Psoas muscle (tissue), 8 donors: ENCODE data around the gene SPATS2L. TPM values are rescaled to one million over a fixed set of nuclear protein-coding genes. Genes with fewer than 3 reads are reported as not detected.

Experiments used
- ATAC-seq, 4 donors: fragments of 200-7000 bp; cut with Tn5 transposase; one replicate each; pipeline ENCODE4 v1.9.1; 2020; ENCODE audit warnings: moderate library complexity in 3 of 4, mild to moderate bottlenecking in 2 of 4
- DNase-seq, 2 donors: peaks; one replicate each; pipeline ENCODE4 v3.0.0-alpha.2; 2020
- H3K27ac ChIP-seq: fragments of 200-600 bp; one replicate; pipeline ENCODE4 v1.8.0; 2022
- H3K27me3 ChIP-seq, 3 donors: fragments of 200-600 bp in 1 of 3; one replicate each; pipeline versions ENCODE4 v1.6.1 to v1.8.0; 2013 to 2022; ENCODE audit warnings: low read length in 2 of 3, mild to moderate bottlenecking in 2 of 3, moderate library complexity in 1 of 3; ENCODE audit not compliant: insufficient read depth in 3 of 3
- H3K36me3 ChIP-seq, 2 donors: fragments of 200-600 bp in 1 of 2; one replicate each; pipeline versions ENCODE4 v1.6.1 to v1.8.0; 2013 to 2022; ENCODE audit warnings: low read depth in 1 of 2, mild to moderate bottlenecking in 1 of 2, moderate library complexity in 1 of 2; ENCODE audit not compliant: insufficient read depth in 1 of 2
- H3K4me1 ChIP-seq: fragments of 200-600 bp; one replicate; pipeline ENCODE4 v1.8.0; 2022
- H3K4me3 ChIP-seq: fragments of 200-600 bp; one replicate; pipeline ENCODE4 v1.8.0; 2022; ENCODE audit warnings: mild to moderate bottlenecking
- H3K9me3 ChIP-seq: fragments of 200-600 bp; one replicate; pipeline ENCODE4 v1.8.0; 2022
- CTCF ChIP-seq: fragments of 200-600 bp; IDR thresholded peaks from one replicate; pipeline ENCODE4 v1.8.0; 2022; ENCODE audit warnings: antibody characterized with exemption
- WGBS, 3 donors: extraction: QIAGEN DNeasy Blood & Tissue Kit; methylation state at CpG; one replicate each; pipeline versions ENCODE4 v1.1.6 to v1.1.7; 2013; 5-methylcytosine and 5-hydroxymethylcytosine counted together
- intact Hi-C, 2 donors: fragments of 100-400 bp; cut with DNase I; formaldehyde crosslinking; loops; one replicate each; pipeline versions ENCODE4 v1.11.0 to v1.14.2; 2022
- polyA plus RNA-seq, 3 donors: library from polyadenylated mRNA; stranded (reverse); fragments of 200-250 nt; gene quantifications; one replicate each; pipeline ENCODE4 v1.2.3, GENCODE V29; 2013
- total RNA-seq, 4 donors: library from RNA; stranded (reverse); fragmentation: NEBNext Ultra II Directional in 2 of 4; extraction: Animal tissue kit (Norgen Biotek cat#: 25700) in 2 of 4; gene quantifications; one replicate each; pipeline versions ENCODE4 v1.2.1 to v1.2.4, GENCODE V29; 2021 to 2023
- donor health status: healthy with polysubstance abuse.
- donor health status: DM: no; HTN: no; CAD: no; lungs with moderate emphysema.
- donor health status: Bipolar disorder and iron deficiency.
- donor health status: healthy.
- donor health status: DM: yes; HTN: yes; CAD: no.
- donor health status: DM: no; HTN: no; CAD: no.
- donor health status: DM: no; HTN: no; CAD: no.
- donor health status: DM: yes; HTN: yes; CAD: no.

The SPATS2L gene
- total and polyA plus RNA-seq, 7 donors = 34.2 to 286 (median 60.2) TPM

- Histone ChIP-seq H3K9me3 (no peaks in the 10 kb centered on the region), H3K27me3 (no peaks in the 10 kb centered on the region), H3K4me1 (peaks cover 14% of the 10 kb centered on the region), H3K4me3 (no peak overlapping the region), H3K27ac (no peak overlapping the region), H3K36me3 (peaks cover 0 to 11% of the 10 kb centered on the region in 2 donors)
- intact Hi-C loops = no loop called here
- no peak for DNase-seq
- TF ChIP-seq CTCF = no peak
- no peak for ATAC-seq
- 89 to 95% (median 90%) methylated on average over 5 of the region's 5 CpGs for WGBS, 3 donors
Observed at GRCh38 chr2:200385063-200385635, 78.7 kb downstream of the SPATS2L start.

- Histone ChIP-seq H3K4me3 (no peak overlapping the region), H3K27ac (no peak overlapping the region), H3K9me3 (no peaks in the 10 kb centered on the region), H3K36me3 (peaks cover 0 to 23% of the 10 kb centered on the region in 2 donors), H3K4me1 (no peaks in the 10 kb centered on the region), H3K27me3 (no peaks in the 10 kb centered on the region)
- intact Hi-C loops = no loop called here
- DNase-seq (no peak), ATAC-seq (no peak)
- no peak for TF ChIP-seq CTCF
- 69 to 87% (median 71%) methylated on average over 2 of the region's 2 CpGs for WGBS, 3 donors
Observed at GRCh38 chr2:200393191-200393590, 86.7 kb downstream of the SPATS2L start.

- no peaks in the 10 kb centered on the region for H3K9me3 ChIP-seq
- DNase-seq = no peak
- no peak for TF ChIP-seq CTCF
- H3K27me3 ChIP-seq = no peaks in the 10 kb centered on the region
- no peak for ATAC-seq
- H3K4me3 ChIP-seq = no peak overlapping the region
- WGBS, 3 donors = 97 to 99% (median 97%) methylated on average over 7 of the region's 7 CpGs
- H3K36me3 ChIP-seq = peaks cover 0 to 23% of the 10 kb centered on the region in 2 donors
- H3K27ac ChIP-seq = no peak overlapping the region
- intact Hi-C loops = no loop called here
- H3K4me1 ChIP-seq = no peaks in the 10 kb centered on the region
Observed at GRCh38 chr2:200394045-200394444, 87.6 kb downstream of the SPATS2L start.

- no peak overlapping the region for H3K27ac ChIP-seq
- TF ChIP-seq CTCF = no peak
- intact Hi-C loops = no loop called here
- no peaks in the 10 kb centered on the region for H3K9me3 ChIP-seq
- DNase-seq = no peak
- peaks cover 0 to 2% of the 10 kb centered on the region in 2 donors for H3K36me3 ChIP-seq
- no peaks in the 10 kb centered on the region for H3K4me1 ChIP-seq
- ATAC-seq = no peak
- H3K27me3 ChIP-seq = no peaks in the 10 kb centered on the region
- H3K4me3 ChIP-seq = no peak overlapping the region
- WGBS, 3 donors = 70 to 83% (median 76%) methylated on average over 2 of the region's 2 CpGs
Observed at GRCh38 chr2:200396781-200397242, 90.3 kb downstream of the SPATS2L start.

- 43 to 48% (median 44%) methylated on average over 4 of the region's 4 CpGs for WGBS, 3 donors
- no peaks in the 10 kb centered on the region for H3K27me3 ChIP-seq
- H3K36me3 ChIP-seq = no peaks in the 10 kb centered on the region
- no peak overlapping the region for H3K4me3 ChIP-seq
- intact Hi-C loops = no loop called here
- H3K4me1 ChIP-seq = no peaks in the 10 kb centered on the region
- ATAC-seq (no peak), DNase-seq (no peak)
- TF ChIP-seq CTCF = no peak
- no peak overlapping the region for H3K27ac ChIP-seq
- H3K9me3 ChIP-seq = no peaks in the 10 kb centered on the region
Observed at GRCh38 chr2:200397785-200398184, 91.3 kb downstream of the SPATS2L start.
